HepG2 (cell line): Measurements from ENCODE around the gene RPS6KA5. TPM values are rescaled to one million over a fixed set of nuclear protein-coding genes. Genes with fewer than 3 reads are reported as not detected.

ENCODE experiments used
- BORCS8-MEF2B ChIP-seq: sonication (generic); formaldehyde crosslinking; IDR thresholded peaks from 2 replicates; pipeline ENCODE4 v1.8.0; 2022; ENCODE audit warnings: mild to moderate bottlenecking, missing genetic modification reagents
- CHD2 ChIP-seq: IDR thresholded peaks from 2 replicates; pipeline ENCODE4 v1.6.1; 2011; ENCODE audit warnings: low read depth, low read length, improper control_type of control experiment
- GTF3A ChIP-seq: sonication (generic); formaldehyde crosslinking; conservative IDR thresholded peaks from 2 replicates; pipeline ENCODE4 v1.4.0; 2020; ENCODE audit warnings: mild to moderate bottlenecking, missing genetic modification reagents
- JARID2 ChIP-seq: sonication (generic); formaldehyde crosslinking; IDR thresholded peaks from 2 replicates; pipeline ENCODE4 v1.8.1; 2023; ENCODE audit warnings: missing genetic modification reagents, inconsistent platforms; ENCODE audit not compliant: insufficient replicate concordance
- MATR3 ChIP-seq: sonication (generic); formaldehyde crosslinking; IDR thresholded peaks from 2 replicates; pipeline ENCODE4 v1.4.0; 2020; ENCODE audit warnings: missing genetic modification reagents
- MED13 ChIP-seq: sonication (generic); formaldehyde crosslinking; IDR thresholded peaks from 2 replicates; pipeline ENCODE4 v1.5.0; 2020; ENCODE audit warnings: missing genetic modification reagents
- MZF1 ChIP-seq: sonication (generic); formaldehyde crosslinking; IDR thresholded peaks from 2 replicates; pipeline ENCODE4 v1.8.1; 2023; ENCODE audit warnings: mild to moderate bottlenecking, missing genetic modification reagents, borderline replicate concordance
- RAD51 ChIP-seq: fragments of 450-650 bp; IDR thresholded peaks from 2 replicates; pipeline ENCODE4 v1.6.1; 2016; ENCODE audit warnings: borderline replicate concordance
- RARA ChIP-seq: IDR thresholded peaks from 2 replicates; pipeline ENCODE4 v1.6.1; 2016; ENCODE audit warnings: missing genetic modification reagents, missing compliant biosample characterization
- REXO4 ChIP-seq: sonication (generic); formaldehyde crosslinking; IDR thresholded peaks from 2 replicates; pipeline ENCODE4 v1.8.0; 2022; ENCODE audit warnings: missing genetic modification reagents, mild to moderate bottlenecking, borderline replicate concordance
- TBP ChIP-seq: sonication (generic); formaldehyde crosslinking; IDR thresholded peaks from 2 replicates; pipeline ENCODE4 v1.5.0; 2020; ENCODE audit warnings: missing genetic modification reagents
- TGIF2 ChIP-seq: IDR thresholded peaks from 2 replicates; pipeline ENCODE4 v1.6.1; 2016; ENCODE audit warnings: control low read depth, missing compliant biosample characterization
- ZC3H13 ChIP-seq: sonication (generic); formaldehyde crosslinking; IDR thresholded peaks from 2 replicates; pipeline ENCODE4 v1.8.1; 2023; ENCODE audit warnings: mild to moderate bottlenecking, missing genetic modification reagents, moderate library complexity
- ZNF224 ChIP-seq: sonication (generic); formaldehyde crosslinking; IDR thresholded peaks from 2 replicates; pipeline ENCODE4 v1.5.0; 2020; ENCODE audit warnings: mild to moderate bottlenecking, missing genetic modification reagents
- ZNF34 ChIP-seq: sonication (generic); formaldehyde crosslinking; IDR thresholded peaks from 2 replicates; pipeline ENCODE4 v1.4.0; 2020; ENCODE audit warnings: mild to moderate bottlenecking, missing genetic modification reagents, borderline replicate concordance
- ZNF484 ChIP-seq: sonication (generic); formaldehyde crosslinking; IDR thresholded peaks from 2 replicates; pipeline ENCODE4 v1.5.1; 2020; ENCODE audit warnings: mild to moderate bottlenecking, low read depth, missing genetic modification reagents, borderline replicate concordance
- ZNF546 ChIP-seq: sonication (generic); formaldehyde crosslinking; conservative IDR thresholded peaks from 2 replicates; pipeline ENCODE4 v1.8.1; 2023; ENCODE audit warnings: mild to moderate bottlenecking, missing genetic modification reagents
- ZNF678 ChIP-seq: sonication (generic); formaldehyde crosslinking; IDR thresholded peaks from 2 replicates; pipeline ENCODE4 v1.4.0; 2020; ENCODE audit warnings: mild to moderate bottlenecking, missing genetic modification reagents
- ZNF749 ChIP-seq: sonication (generic); formaldehyde crosslinking; IDR thresholded peaks from 2 replicates; pipeline ENCODE4 v1.8.0; 2022; ENCODE audit warnings: mild to moderate bottlenecking, missing genetic modification reagents, moderate library complexity, borderline replicate concordance
- polyA plus RNA-seq, 8 experiments: library from polyadenylated mRNA; depleted of rRNA in 3 of 8; stranded (reverse) in 7 of 8; unstranded in 1 of 8; fragments of >200 nt; fragmentation: Illumina TruSeq in 4 of 8; extraction: Trizol in 4 of 8; gene quantifications; 2 replicates each; pipeline versions ENCODE4 v1.2.1 to v1.2.3, GENCODE V29; 2011 to 2016; ENCODE audit warnings: low read depth in 4 of 8, missing spikeins in 1 of 8, mixed read lengths in 1 of 8; ENCODE audit not compliant: insufficient read depth in 1 of 8
- total RNA-seq, 5 experiments: library from RNA; depleted of rRNA; stranded (reverse); fragments of >200 nt; fragmentation: Illumina TruSeq; extraction: Trizol; gene quantifications; 2 replicates each; pipeline ENCODE4 v1.2.3, GENCODE V29; 2016; ENCODE audit warnings: low read depth in 1 of 5
- TF ChIP-seq, protein P1 (sequence below): sonication (generic); formaldehyde crosslinking; IDR thresholded peaks from 2 replicates; pipeline ENCODE4 v1.9.0; 2022; ENCODE audit warnings: missing genetic modification reagents, mild to moderate bottlenecking, borderline replicate concordance
- TF ChIP-seq, protein P2 (sequence below): sonication (generic); formaldehyde crosslinking; IDR thresholded peaks from 2 replicates; pipeline ENCODE4 v1.8.0; 2023; ENCODE audit warnings: mild to moderate bottlenecking, missing genetic modification reagents
- TF ChIP-seq, protein P3 (sequence below): IDR thresholded peaks from 2 replicates; pipeline ENCODE4 v1.6.1; 2016
- TF ChIP-seq, protein P4 (sequence below): sonication (generic); formaldehyde crosslinking; IDR thresholded peaks from 2 replicates; pipeline ENCODE4 v1.8.1; 2023; ENCODE audit warnings: mild to moderate bottlenecking, inconsistent platforms, moderate library complexity, missing genetic modification reagents, borderline replicate concordance
- TF ChIP-seq, protein P5 (sequence below): sonication (generic); formaldehyde crosslinking; IDR thresholded peaks from 2 replicates; pipeline ENCODE4 v1.4.0; 2020; ENCODE audit warnings: mild to moderate bottlenecking, missing genetic modification reagents
- TF ChIP-seq, protein P6 (sequence below): IDR thresholded peaks from 2 replicates; pipeline ENCODE4 v1.6.1; 2016

The RPS6KA5 gene
- total and polyA plus RNA-seq, 2 of the 13 experiments (the other 11 are each of a cell fraction or from before 2014, with no cell fraction given), result 0.50 to 0.58 TPM

DNA sequence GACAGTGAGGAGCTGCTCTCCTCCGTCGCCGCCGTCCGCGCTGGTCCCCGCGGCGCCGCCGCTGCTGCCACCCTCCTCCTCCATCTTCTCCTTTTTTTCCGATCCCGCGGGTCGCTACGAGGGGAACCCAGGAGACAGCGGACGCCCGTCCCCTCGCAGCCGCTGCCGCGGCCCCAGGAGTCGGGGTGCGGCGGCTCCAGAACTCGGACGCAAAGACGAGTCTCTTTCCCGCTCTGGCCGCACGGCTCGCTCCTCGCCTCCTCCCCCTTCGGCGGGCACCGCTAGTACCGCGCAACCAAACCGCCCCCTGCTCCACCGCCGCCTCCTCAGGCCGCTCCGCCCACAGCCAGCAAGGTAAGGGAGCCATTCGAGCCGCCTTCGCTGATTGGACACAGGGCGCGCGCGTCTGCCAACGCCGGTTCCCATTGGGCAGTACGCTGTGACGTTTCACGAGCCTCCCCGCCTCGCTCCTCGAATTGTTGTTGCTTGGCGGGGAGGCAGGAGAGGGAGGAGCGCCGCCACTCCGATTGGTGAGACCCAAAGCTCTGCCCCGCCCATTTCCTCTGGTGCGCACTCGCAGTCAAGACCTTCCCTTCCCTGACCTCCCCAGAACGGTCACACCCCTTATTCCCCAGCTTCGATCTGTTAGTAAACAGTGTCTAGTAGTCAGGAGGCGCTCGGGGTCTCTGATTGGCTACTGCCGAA, at the start of gene RPS6KA5 (continued):
- TF ChIP-seq, protein P1, sequence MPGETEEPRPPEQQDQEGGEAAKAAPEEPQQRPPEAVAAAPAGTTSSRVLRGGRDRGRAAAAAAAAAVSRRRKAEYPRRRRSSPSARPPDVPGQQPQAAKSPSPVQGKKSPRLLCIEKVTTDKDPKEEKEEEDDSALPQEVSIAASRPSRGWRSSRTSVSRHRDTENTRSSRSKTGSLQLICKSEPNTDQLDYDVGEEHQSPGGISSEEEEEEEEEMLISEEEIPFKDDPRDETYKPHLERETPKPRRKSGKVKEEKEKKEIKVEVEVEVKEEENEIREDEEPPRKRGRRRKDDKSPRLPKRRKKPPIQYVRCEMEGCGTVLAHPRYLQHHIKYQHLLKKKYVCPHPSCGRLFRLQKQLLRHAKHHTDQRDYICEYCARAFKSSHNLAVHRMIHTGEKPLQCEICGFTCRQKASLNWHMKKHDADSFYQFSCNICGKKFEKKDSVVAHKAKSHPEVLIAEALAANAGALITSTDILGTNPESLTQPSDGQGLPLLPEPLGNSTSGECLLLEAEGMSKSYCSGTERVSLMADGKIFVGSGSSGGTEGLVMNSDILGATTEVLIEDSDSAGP, result peak; percentile 85; the same call in 1 of the 2 replicates
- TF ChIP-seq ZNF34 (CRISPR knock-in tag) (no peak), TGIF2 (no peak), BORCS8-MEF2B (CRISPR knock-in tag) (no peak; the same call in 1 of the 2 replicates), GTF3A (no peak), ZNF749 (CRISPR knock-in tag) (no peak), MZF1 (no peak), JARID2 (no peak), ZNF484 (CRISPR knock-in tag) (no peak), RAD51 (no peak), REXO4 (CRISPR knock-in tag) (no peak), ZNF678 (0 out of 2 replicates have a peak, but pooled peaks have one; percentile 21), ZNF224 (CRISPR knock-in tag) (no peak), ZC3H13 (CRISPR knock-in tag) (no peak), TBP (no peak; the same call in 1 of the 2 replicates), MATR3 (CRISPR knock-in tag) (no peak), RARA (CRISPR knock-in tag) (peak; percentile 38), MED13 (no peak), ZNF546 (CRISPR knock-in tag) (peak; percentile 53; the same call in 1 of the 2 replicates), CHD2 (no peak)
- TF ChIP-seq, protein P2, sequence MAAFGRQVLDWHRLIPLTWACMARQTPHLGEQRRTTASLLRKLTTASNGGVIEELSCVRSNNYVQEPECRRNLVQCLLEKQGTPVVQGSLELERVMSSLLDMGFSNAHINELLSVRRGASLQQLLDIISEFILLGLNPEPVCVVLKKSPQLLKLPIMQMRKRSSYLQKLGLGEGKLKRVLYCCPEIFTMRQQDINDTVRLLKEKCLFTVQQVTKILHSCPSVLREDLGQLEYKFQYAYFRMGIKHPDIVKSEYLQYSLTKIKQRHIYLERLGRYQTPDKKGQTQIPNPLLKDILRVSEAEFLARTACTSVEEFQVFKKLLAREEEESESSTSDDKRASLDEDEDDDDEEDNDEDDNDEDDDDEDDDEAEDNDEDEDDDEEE (CRISPR knock-in tag), result no peak
- TF ChIP-seq, protein P3, sequence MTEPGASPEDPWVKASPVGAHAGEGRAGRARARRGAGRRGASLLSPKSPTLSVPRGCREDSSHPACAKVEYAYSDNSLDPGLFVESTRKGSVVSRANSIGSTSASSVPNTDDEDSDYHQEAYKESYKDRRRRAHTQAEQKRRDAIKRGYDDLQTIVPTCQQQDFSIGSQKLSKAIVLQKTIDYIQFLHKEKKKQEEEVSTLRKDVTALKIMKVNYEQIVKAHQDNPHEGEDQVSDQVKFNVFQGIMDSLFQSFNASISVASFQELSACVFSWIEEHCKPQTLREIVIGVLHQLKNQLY, result no peak
- TF ChIP-seq, protein P4, sequence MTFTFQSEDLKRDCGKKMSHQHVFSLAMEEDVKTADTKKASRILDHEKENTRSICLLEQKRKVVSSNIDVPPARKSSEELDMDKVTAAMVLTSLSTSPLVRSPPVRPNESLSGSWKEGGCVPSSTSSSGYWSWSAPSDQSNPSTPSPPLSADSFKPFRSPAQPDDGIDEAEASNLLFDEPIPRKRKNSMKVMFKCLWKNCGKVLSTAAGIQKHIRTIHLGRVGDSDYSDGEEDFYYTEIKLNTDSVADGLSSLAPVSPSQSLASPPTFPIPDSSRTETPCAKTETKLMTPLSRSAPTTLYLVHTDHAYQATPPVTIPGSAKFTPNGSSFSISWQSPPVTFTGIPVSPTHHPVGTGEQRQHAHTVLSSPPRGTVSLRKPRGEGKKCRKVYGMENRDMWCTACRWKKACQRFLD (CRISPR knock-in tag), result no peak
- TF ChIP-seq, protein P5, sequence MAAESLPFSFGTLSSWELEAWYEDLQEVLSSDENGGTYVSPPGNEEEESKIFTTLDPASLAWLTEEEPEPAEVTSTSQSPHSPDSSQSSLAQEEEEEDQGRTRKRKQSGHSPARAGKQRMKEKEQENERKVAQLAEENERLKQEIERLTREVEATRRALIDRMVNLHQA (CRISPR knock-in tag), result no peak
- TF ChIP-seq, protein P6, sequence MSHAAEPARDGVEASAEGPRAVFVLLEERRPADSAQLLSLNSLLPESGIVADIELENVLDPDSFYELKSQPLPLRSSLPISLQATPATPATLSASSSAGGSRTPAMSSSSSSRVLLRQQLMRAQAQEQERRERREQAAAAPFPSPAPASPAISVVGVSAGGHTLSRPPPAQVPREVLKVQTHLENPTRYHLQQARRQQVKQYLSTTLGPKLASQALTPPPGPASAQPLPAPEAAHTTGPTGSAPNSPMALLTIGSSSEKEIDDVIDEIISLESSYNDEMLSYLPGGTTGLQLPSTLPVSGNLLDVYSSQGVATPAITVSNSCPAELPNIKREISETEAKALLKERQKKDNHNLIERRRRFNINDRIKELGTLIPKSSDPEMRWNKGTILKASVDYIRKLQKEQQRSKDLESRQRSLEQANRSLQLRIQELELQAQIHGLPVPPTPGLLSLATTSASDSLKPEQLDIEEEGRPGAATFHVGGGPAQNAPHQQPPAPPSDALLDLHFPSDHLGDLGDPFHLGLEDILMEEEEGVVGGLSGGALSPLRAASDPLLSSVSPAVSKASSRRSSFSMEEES (CRISPR knock-in tag), result 0 out of 2 replicates have a peak, but pooled peaks have one; percentile 8
